Psoas muscle (tissue), 8 donors: ENCODE data around the gene PPP1R9B. TPM values are rescaled to one million over a fixed set of nuclear protein-coding genes. Genes with fewer than 3 reads are reported as not detected.

ENCODE experiments used
- ATAC-seq, 4 donors: fragments of 200-7000 bp; cut with Tn5 transposase; one replicate each; pipeline ENCODE4 v1.9.1; 2020; ENCODE audit warnings: moderate library complexity in 3 of 4, mild to moderate bottlenecking in 2 of 4
- DNase-seq, 2 donors: peaks; one replicate each; pipeline ENCODE4 v3.0.0-alpha.2; 2020
- H3K27ac ChIP-seq: fragments of 200-600 bp; one replicate; pipeline ENCODE4 v1.8.0; 2022
- H3K27me3 ChIP-seq, 3 donors: fragments of 200-600 bp in 1 of 3; one replicate each; pipeline versions ENCODE4 v1.6.1 to v1.8.0; 2013 to 2022; ENCODE audit warnings: low read length in 2 of 3, mild to moderate bottlenecking in 2 of 3, moderate library complexity in 1 of 3; ENCODE audit not compliant: insufficient read depth in 3 of 3
- H3K36me3 ChIP-seq, 2 donors: fragments of 200-600 bp in 1 of 2; one replicate each; pipeline versions ENCODE4 v1.6.1 to v1.8.0; 2013 to 2022; ENCODE audit warnings: low read depth in 1 of 2, mild to moderate bottlenecking in 1 of 2, moderate library complexity in 1 of 2; ENCODE audit not compliant: insufficient read depth in 1 of 2
- H3K4me1 ChIP-seq: fragments of 200-600 bp; one replicate; pipeline ENCODE4 v1.8.0; 2022
- H3K4me3 ChIP-seq: fragments of 200-600 bp; one replicate; pipeline ENCODE4 v1.8.0; 2022; ENCODE audit warnings: mild to moderate bottlenecking
- H3K9me3 ChIP-seq: fragments of 200-600 bp; one replicate; pipeline ENCODE4 v1.8.0; 2022
- WGBS, 3 donors: extraction: QIAGEN DNeasy Blood & Tissue Kit; methylation state at CpG; one replicate each; pipeline versions ENCODE4 v1.1.6 to v1.1.7; 2013; 5-methylcytosine and 5-hydroxymethylcytosine counted together
- intact Hi-C, 2 donors: fragments of 100-400 bp; cut with DNase I; formaldehyde crosslinking; loops; one replicate each; pipeline versions ENCODE4 v1.11.0 to v1.14.2; 2022
- polyA plus RNA-seq, 3 donors: library from polyadenylated mRNA; stranded (reverse); fragments of 200-250 nt; gene quantifications; one replicate each; pipeline ENCODE4 v1.2.3, GENCODE V29; 2013
- total RNA-seq, 4 donors: library from RNA; stranded (reverse); fragmentation: NEBNext Ultra II Directional in 2 of 4; extraction: Animal tissue kit (Norgen Biotek cat#: 25700) in 2 of 4; gene quantifications; one replicate each; pipeline versions ENCODE4 v1.2.1 to v1.2.4, GENCODE V29; 2021 to 2023
- TF ChIP-seq, protein P1 (sequence below): fragments of 200-600 bp; IDR thresholded peaks from one replicate; pipeline ENCODE4 v1.8.0; 2022; ENCODE audit warnings: antibody characterized with exemption
- donor health status: healthy with polysubstance abuse.
- donor health status: DM: no; HTN: no; CAD: no; lungs with moderate emphysema.
- donor health status: Bipolar disorder and iron deficiency.
- donor health status: healthy.
- donor health status: DM: yes; HTN: yes; CAD: no.
- donor health status: DM: no; HTN: no; CAD: no.
- donor health status: DM: no; HTN: no; CAD: no.
- donor health status: DM: yes; HTN: yes; CAD: no.

The PPP1R9B gene
- total and polyA plus RNA-seq, 7 donors = 7.0 to 26.5 (median 15.1) TPM

DNA sequence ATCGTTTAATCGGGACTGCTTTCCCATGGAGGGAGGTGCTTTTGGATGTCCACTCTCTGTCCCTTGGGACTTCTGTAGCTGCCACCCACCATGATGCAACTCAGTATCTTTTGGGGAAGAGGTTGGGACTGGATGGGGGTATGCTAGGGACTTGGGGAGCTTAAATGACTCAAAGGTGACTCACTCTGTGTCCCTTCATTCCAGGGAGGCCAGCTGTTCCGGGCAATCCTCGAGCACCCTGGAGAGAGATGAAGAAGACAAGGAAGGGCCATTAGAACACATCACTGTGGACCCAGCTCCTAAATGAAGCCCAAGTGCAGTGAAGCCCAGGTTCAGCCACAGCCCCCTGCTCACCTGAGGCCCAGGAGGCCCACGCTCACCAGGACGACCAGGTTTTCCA, 46.3 kb upstream of the PPP1R9B start:
- WGBS, 3 donors = 51 to 60% (median 55%) methylated on average over 6 of the region's 6 CpGs
- H3K36me3 ChIP-seq = peaks cover 0 to 6% of the 10 kb centered on the region in 2 donors
- intact Hi-C loops = no loop called here
- TF ChIP-seq, protein P1, sequence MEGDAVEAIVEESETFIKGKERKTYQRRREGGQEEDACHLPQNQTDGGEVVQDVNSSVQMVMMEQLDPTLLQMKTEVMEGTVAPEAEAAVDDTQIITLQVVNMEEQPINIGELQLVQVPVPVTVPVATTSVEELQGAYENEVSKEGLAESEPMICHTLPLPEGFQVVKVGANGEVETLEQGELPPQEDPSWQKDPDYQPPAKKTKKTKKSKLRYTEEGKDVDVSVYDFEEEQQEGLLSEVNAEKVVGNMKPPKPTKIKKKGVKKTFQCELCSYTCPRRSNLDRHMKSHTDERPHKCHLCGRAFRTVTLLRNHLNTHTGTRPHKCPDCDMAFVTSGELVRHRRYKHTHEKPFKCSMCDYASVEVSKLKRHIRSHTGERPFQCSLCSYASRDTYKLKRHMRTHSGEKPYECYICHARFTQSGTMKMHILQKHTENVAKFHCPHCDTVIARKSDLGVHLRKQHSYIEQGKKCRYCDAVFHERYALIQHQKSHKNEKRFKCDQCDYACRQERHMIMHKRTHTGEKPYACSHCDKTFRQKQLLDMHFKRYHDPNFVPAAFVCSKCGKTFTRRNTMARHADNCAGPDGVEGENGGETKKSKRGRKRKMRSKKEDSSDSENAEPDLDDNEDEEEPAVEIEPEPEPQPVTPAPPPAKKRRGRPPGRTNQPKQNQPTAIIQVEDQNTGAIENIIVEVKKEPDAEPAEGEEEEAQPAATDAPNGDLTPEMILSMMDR = no peak
- peaks cover 0 to 17% (median 0%) of the 10 kb centered on the region in 3 donors for H3K27me3 ChIP-seq
- no peak overlapping the region for H3K27ac ChIP-seq
- peak; percentile 49 to 59 for DNase-seq
- no peak overlapping the region for H3K4me3 ChIP-seq
- H3K4me1 ChIP-seq = peaks cover 7% of the 10 kb centered on the region
- H3K9me3 ChIP-seq = no peaks in the 10 kb centered on the region
- ATAC-seq = no peak

DNA sequence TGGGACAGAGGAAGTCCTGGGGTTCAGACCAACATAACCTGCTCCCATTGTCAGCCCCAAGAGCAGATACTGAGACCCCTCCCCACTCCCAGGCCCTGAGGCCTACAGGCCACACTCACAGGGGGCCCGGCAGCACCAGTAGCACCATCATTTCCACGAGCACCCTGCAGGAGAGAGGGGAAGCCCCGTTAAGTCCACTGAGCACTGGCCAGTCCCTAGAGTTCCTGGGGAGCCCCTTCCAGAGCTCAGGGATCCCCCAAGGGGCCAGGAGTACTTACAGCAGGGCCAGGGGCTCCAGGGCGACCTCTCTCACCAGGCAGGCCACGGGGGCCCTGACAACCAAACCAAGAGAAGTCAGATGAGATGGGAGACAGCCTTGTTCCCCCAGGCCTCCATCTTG, 45.6 kb upstream of the PPP1R9B start:
- H3K4me1 ChIP-seq = peaks cover 7% of the 10 kb centered on the region
- H3K36me3 ChIP-seq = peaks cover 0 to 6% of the 10 kb centered on the region in 2 donors

DNA sequence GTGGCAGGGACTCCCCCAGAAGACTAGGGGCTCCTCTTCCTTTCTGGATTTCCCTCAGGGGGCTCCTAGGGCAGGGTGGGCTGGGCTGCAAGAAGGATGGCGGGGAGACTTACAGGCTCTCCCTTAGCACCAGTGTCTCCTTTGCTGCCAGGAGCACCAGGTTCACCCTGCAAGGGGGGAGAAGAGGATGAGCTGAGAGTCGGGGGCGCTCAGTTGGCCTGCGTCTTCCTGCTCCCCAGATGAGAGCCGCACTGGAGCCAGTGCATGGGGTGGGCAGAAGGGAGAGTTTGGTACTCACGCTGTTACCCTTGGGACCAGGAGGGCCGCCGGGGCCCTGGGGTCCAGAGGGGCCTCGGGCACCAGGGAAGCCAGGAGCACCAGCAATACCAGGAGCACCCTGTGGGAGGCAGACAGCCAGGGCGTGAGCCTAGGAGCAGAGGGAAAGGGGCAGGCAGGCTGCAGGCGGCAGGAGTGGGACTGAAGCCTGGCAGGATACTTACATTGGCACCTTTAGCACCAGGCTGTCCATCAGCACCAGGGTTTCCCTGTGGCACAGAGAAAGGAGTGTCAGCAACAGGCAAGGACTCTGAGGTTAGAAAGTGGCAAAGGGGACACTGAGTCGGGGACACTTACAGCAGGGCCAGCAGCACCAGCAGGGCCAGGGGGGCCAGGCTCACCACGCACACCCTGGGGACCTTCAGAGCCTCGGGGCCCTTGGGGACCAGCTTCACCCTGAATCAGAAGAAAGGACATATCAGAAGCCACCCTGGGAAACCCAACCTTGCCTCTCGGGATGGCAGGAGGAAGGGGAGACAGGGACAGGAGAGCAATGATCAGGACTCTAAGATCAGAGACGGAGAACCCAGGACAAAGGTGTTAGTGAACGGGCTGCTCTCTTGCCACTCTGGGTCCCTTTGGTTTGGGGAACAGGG, 44.7 kb upstream of the PPP1R9B start:
- ATAC-seq (no peak), DNase-seq (peak in 1 of 2 donors; percentile 24)
- H3K9me3 ChIP-seq = no peaks in the 10 kb centered on the region
- intact Hi-C loops = no loop called here
- TF ChIP-seq, protein P1 = no peak
- peaks cover 0 to 7% (median 0%) of the 10 kb centered on the region in 3 donors for H3K27me3 ChIP-seq
- peaks cover 5% of the 10 kb centered on the region for H3K4me1 ChIP-seq
- WGBS, 3 donors = 82 to 83% (median 83%) methylated on average over 16 to 17 of the region's 17 CpGs
- H3K4me3 ChIP-seq = no peak overlapping the region
- peaks cover 0 to 6% of the 10 kb centered on the region in 2 donors for H3K36me3 ChIP-seq
- H3K27ac ChIP-seq = no peak overlapping the region

More for the DNA sequence above, 45.6 kb upstream of the PPP1R9B start:
- no peak overlapping the region for H3K27ac ChIP-seq
- H3K27me3 ChIP-seq = peaks cover 0 to 9% (median 0%) of the 10 kb centered on the region in 3 donors
- TF ChIP-seq, protein P1 = no peak
- WGBS, 3 donors = 78 to 89% (median 78%) methylated on average over 5 of the region's 5 CpGs
- intact Hi-C loops = no loop called here
- DNase-seq = peak in 1 of 2 donors; percentile 39
- ATAC-seq = no peak
- no peak overlapping the region for H3K4me3 ChIP-seq
- no peaks in the 10 kb centered on the region for H3K9me3 ChIP-seq

DNA sequence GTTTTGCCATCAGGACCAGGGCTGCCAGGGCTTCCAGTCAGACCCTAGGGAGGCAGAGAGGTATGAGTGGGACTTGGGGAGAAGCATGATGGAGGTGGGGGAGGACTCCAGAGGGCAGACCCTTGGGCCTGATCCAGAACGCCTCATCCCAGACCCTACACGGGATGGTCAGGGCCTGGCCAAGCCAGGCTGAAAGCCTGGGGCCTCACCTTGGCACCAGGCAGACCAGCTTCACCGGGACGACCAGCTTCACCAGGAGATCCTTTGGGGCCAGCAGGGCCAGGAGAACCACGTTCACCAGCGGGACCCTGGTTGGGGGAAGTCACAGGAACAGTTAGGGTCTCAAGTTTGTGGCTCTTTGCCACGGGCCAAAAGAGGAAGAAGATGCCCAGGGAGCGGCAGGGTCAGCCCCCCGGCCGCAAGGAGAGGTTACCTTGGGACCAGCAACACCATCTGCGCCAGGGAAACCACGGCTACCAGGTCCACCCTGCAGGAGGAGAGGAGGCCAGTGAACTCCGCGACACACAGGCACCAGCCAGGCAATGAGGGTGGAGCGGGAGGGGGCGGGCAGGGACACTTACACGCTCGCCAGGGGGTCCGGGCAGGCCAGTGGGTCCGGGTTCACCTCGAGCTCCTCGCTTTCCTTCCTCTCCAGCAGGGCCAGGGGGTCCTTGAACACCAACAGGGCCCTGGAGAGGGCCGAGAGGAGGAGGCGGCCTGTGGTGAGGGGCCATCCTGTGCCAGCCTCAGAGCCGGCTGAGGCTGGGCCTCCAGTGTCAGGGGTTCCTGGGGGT, 43.9 kb upstream of the PPP1R9B start:
- H3K27ac ChIP-seq = no peak overlapping the region
- no peak for ATAC-seq
- DNase-seq = no peak
- intact Hi-C loops = no loop called here
- 81 to 84% (median 83%) methylated on average over 22 to 25 of the region's 25 CpGs for WGBS, 3 donors
- H3K36me3 ChIP-seq = peaks cover 0 to 6% of the 10 kb centered on the region in 2 donors
- H3K9me3 ChIP-seq = no peaks in the 10 kb centered on the region
- TF ChIP-seq, protein P1 = no peak
- no peaks in the 10 kb centered on the region for H3K4me1 ChIP-seq
- H3K4me3 ChIP-seq = no peak overlapping the region
- H3K27me3 ChIP-seq = peaks cover 0 to 2% (median 0%) of the 10 kb centered on the region in 3 donors
